Subcutaneous adipose tissue (tissue), 4 donors: Measurements from ENCODE around the gene EYS. TPM values are rescaled to one million over a fixed set of nuclear protein-coding genes. Genes with fewer than 3 reads are reported as not detected.

Experiments used
- CTCF ChIP-seq: fragments of 450-650 bp; IDR thresholded peaks from one replicate; pipeline ENCODE4 v1.5.1; 2016; ENCODE audit warnings: low read depth, mild to moderate bottlenecking, control low read depth, antibody characterized with exemption, moderate library complexity
- total RNA-seq, 4 donors: library from RNA; depleted of rRNA; stranded (reverse); fragments of >200 nt; gene quantifications; one replicate each; pipeline ENCODE4 v1.1.0, GENCODE V29; 2016

EYS gene
- total RNA-seq, 4 donors from 2014 or later: 0.17 to 3.8 (median 0.82) TPM

GRCh38 chr6:63757826-63758225, 1949.2 kb downstream of the EYS start:
- no peak for TF ChIP-seq CTCF

GRCh38 chr6:63750400-63750799, 1956.6 kb downstream of the EYS start:
- no peak for TF ChIP-seq CTCF

- no peak for TF ChIP-seq CTCF
Measured at GRCh38 chr6:63745784-63746183, 1961.2 kb downstream of the EYS start.

GRCh38 chr6:63744810-63745209, 1962.2 kb downstream of the EYS start:
- TF ChIP-seq CTCF: no peak

GRCh38 chr6:63743691-63744090, 1963.3 kb downstream of the EYS start:
- TF ChIP-seq CTCF: no peak

GRCh38 chr6:63742060-63742459, 1965.0 kb downstream of the EYS start:
- no peak for TF ChIP-seq CTCF

GRCh38 chr6:63740709-63741108, 1966.3 kb downstream of the EYS start:
- TF ChIP-seq CTCF: no peak
